ENCODE data around the gene B4GALT1. TPM values are rescaled to one million over a fixed set of nuclear protein-coding genes. Genes with fewer than 3 reads are reported as not detected.

The B4GALT1 gene
- total and polyA plus RNA-seq, 2 experiments from 2014 or later = 74.3 to 140 TPM

DNA sequence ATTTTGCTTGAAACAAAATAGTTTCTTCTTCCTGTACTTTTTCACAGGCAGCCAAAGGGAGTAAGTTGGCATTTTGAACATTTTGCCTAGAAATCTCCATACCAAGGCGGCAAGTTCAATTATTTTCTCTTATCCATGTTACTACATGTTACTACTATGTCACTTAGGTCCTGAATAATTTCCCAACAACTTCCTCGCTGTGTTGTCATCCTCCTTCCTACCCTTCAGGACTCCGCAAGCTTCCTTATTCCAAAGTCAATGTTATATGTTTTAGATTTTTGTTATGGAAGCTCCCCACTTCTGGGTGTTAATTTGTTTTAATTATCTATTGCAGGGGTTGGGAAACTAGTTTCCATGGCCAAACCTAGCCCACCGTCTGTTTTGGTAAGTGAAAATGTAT lies 9.9 kb upstream of the B4GALT1 start:
- no peak overlapping the region for H3K4me2 ChIP-seq (ENCODE audit: unreplicated experiment)
- H3K9me2 ChIP-seq (ENCODE audit: insufficient read depth) = no peaks in the 10 kb centered on the region
- H2AFZ ChIP-seq = no peak overlapping the region
- no peaks in the 10 kb centered on the region for H3K36me3 ChIP-seq (ENCODE audit: low read depth)
- H3K4me1 ChIP-seq (ENCODE audit: insufficient read depth) = peaks cover 28% of the 10 kb centered on the region
- 76 to 84% methylated on average over 4 of the region's 4 CpGs for WGBS, 2 experiments (ENCODE audit: low coverage in 1 of 2, low lambda C conversion rate in 2 of 2, missing lambda C conversion rate in 2 of 2)
- peaks cover 22% of the 10 kb centered on the region for H3F3A ChIP-seq (ENCODE audit: insufficient read depth)
- TF ChIP-seq EZH2phosphoT487 (IDR thresholded peaks at IDR 0.05; ENCODE audit: insufficient read depth, low read depth) = no peak
- TF ChIP-seq EZH2 (IDR thresholded peaks at IDR 0.05; ENCODE audit: insufficient read depth, poor library complexity, severe bottlenecking) = no peak
- in situ Hi-C loops (cut with MboI) = no loop called here
- no peaks in the 10 kb centered on the region for H3K27me3 ChIP-seq (replicated peaks; ENCODE audit: insufficient read depth)
- H4K20me1 ChIP-seq (ENCODE audit: insufficient read depth) = no peaks in the 10 kb centered on the region
- no peak overlapping the region for H3K27ac ChIP-seq
- no peak overlapping the region for H3K4me3 ChIP-seq
- H3K79me2 ChIP-seq (ENCODE audit: insufficient read depth) = no peaks in the 10 kb centered on the region
- DNase-seq = no peak
- no peaks in the 10 kb centered on the region for H3K9me3 ChIP-seq (ENCODE audit: low read depth)
- H3K9ac ChIP-seq = no peak overlapping the region

DNA sequence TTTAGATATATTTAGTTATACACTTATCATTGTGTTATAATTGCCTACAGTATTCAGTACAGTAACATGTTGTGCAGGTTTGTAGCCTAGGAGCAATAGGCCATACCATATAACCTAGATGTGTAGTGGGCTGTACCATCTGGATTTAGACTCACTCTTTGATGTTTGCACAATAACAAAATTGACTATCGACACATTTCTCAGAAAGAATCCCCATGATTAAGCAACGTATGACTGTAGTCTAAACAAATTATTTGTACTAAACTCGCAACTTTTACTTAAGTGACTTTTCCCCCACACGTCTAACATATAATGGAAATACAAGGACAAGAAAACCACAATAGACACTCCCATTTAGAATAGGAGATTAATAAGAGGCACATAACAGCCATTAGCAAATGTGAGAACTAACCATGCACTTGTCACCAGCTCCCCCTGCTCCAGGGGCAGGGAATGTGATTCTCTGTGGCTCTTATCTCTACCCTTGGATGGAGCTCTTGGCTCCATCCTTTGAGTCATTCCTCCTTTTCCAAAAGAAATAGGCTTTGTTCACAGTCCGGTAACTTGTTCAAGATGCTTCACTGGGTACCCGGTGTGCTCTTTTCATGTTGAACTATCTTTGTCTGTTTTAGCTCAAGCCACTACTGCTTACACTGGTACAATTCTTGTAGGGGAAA lies 8.7 kb upstream of the B4GALT1 start:
- no peak overlapping the region for H3K27ac ChIP-seq
- H3K79me2 ChIP-seq (ENCODE audit: insufficient read depth) = no peaks in the 10 kb centered on the region
- H4K20me1 ChIP-seq (ENCODE audit: insufficient read depth) = no peaks in the 10 kb centered on the region
- no peaks in the 10 kb centered on the region for H3K36me3 ChIP-seq (ENCODE audit: low read depth)
- H3K4me3 ChIP-seq = no peak overlapping the region
- H3K4me2 ChIP-seq (ENCODE audit: unreplicated experiment) = no peak overlapping the region
- no peaks in the 10 kb centered on the region for H3K9me3 ChIP-seq (ENCODE audit: low read depth)
- H3K4me1 ChIP-seq (ENCODE audit: insufficient read depth) = peaks cover 18% of the 10 kb centered on the region
- no peak overlapping the region for H3K9ac ChIP-seq
- no peaks in the 10 kb centered on the region for H3K9me2 ChIP-seq (ENCODE audit: insufficient read depth)
- WGBS, 2 experiments (ENCODE audit: low coverage in 1 of 2, low lambda C conversion rate in 2 of 2, missing lambda C conversion rate in 2 of 2) = 79 to 81% methylated on average over 6 of the region's 6 CpGs
- no peak for DNase-seq
- in situ Hi-C loops (cut with MboI) = no loop called here
- no peak overlapping the region for H2AFZ ChIP-seq
- peaks cover 9% of the 10 kb centered on the region for H3F3A ChIP-seq (ENCODE audit: insufficient read depth)
- H3K27me3 ChIP-seq (replicated peaks; ENCODE audit: insufficient read depth) = no peaks in the 10 kb centered on the region
- TF ChIP-seq EZH2 (IDR thresholded peaks at IDR 0.05; ENCODE audit: insufficient read depth, poor library complexity, severe bottlenecking) = no peak

DNA sequence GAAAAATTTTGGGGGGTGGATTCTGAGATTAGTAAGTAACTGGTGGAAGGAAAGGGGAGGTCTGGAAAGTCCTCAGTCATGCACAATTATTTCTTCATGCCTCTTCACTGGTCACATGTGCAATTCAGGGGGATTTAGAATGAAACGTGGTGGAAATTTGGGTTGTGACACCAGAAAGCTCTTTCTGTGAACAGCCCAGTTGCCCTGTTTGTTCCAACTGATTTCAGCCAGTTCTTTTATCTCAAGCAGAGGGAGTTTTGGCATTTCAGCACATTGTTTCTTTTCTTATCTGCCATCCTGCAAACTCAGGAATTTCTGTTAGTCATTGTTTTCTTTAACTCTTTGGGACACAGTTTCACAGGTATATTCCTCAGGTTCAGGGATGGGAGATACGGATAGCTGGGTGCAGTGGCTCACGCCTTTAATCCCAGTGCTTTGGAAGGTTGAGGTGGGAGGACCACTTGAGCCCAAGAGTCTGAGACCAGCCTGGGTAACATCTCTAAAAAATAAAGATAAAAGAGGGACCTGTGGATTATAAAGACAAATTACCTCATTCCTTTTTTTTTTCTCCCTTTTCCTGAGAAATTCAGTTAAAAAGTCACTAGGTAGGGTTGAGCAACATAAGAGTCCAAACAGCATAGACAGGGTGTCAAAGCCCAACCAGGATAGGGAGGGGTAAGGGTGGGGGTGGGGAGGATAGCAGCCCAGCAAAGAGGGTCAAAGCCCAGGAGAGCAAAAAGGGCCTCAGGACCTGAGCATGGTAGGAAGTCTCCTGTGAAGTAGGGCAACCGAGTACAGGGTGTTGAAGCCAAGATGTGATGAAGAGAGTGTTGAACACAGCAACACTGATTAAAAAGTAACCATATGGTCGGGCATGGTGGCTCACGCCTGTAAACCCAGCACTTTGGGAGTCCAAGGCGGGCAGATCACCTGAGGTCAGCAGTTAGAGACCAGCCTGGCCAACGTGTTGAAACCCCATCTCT lies 5.4 kb upstream of the B4GALT1 start:
- in situ Hi-C loops (cut with MboI) = no loop called here
- H3K9me2 ChIP-seq (ENCODE audit: insufficient read depth) = no peaks in the 10 kb centered on the region

DNA sequence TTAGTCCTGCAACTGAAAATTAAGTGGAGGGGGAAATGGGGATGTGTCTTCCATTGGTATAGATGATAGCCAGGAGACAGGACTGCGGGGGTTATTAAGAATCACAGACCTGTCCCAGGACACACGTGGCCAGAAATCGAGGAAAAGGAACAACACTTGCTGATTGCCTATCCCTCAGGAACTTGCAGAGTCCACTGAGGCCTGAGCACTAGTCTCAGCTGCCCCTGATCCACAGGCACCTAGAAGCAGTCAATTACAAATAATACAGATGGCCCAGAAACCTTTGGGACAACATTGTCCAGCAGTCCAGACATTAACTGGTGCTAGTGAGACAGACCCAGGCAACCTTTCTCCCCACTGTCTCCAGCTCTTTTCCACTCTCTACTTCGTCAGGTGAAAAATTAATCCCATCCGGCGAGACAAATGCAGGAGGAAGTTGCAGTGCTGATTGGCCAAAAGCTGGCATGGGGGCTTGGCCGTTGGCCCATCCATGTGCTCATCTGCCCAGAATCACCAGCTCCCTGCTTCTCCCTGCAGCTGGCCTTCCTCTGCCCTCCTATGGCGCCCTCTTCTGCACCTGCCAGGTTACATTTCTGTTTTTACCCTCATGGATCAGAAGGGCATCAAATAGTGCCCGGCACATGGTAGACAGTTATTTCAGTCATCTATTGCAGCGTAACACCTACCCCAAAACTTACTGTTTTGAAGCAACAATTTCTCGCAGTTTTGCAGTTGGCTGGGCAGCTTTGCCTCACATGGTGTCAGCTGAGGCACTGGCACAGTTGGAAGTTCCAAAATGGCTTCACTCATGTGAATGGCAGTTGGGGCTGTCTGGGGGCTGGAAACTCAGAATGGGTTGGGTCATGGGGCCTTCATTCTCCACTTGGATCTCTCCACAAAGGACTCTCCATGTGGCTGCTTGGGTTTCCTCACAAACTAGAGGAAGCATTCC lies 3.6 kb upstream of the B4GALT1 start:
- peak; percentile 43 for DNase-seq
- no peak overlapping the region for H2AFZ ChIP-seq

More for the DNA sequence above, 5.4 kb upstream of the B4GALT1 start:
- Histone ChIP-seq H2AFZ (no peak overlapping the region), H3K4me2 (ENCODE audit: unreplicated experiment) (no peak overlapping the region), H3K4me1 (ENCODE audit: insufficient read depth) (peaks cover 19% of the 10 kb centered on the region), H3K9ac (no peak overlapping the region), H3K27me3 (replicated peaks; ENCODE audit: insufficient read depth) (no peaks in the 10 kb centered on the region), H3K27ac (0 out of 2 replicates have a peak overlapping the region, but pooled peaks have one; percentile 14), H3K9me3 (ENCODE audit: low read depth) (no peaks in the 10 kb centered on the region), H4K20me1 (ENCODE audit: insufficient read depth) (no peaks in the 10 kb centered on the region), H3F3A (ENCODE audit: insufficient read depth) (peaks cover 6% of the 10 kb centered on the region; the same call in 1 of the 2 replicates), H3K4me3 (no peak overlapping the region), H3K79me2 (ENCODE audit: insufficient read depth) (no peaks in the 10 kb centered on the region), H3K36me3 (ENCODE audit: low read depth) (no peaks in the 10 kb centered on the region)
- TF ChIP-seq EZH2phosphoT487 (IDR thresholded peaks at IDR 0.05; ENCODE audit: insufficient read depth, low read depth) (no peak), EZH2 (IDR thresholded peaks at IDR 0.05; ENCODE audit: insufficient read depth, poor library complexity, severe bottlenecking) (no peak)
- DNase-seq = peak; percentile 34
- 77 to 86% methylated on average over 8 of the region's 8 CpGs for WGBS, 2 experiments (ENCODE audit: low coverage in 1 of 2, low lambda C conversion rate in 2 of 2, missing lambda C conversion rate in 2 of 2)

More for the DNA sequence above, 3.6 kb upstream of the B4GALT1 start:
- TF ChIP-seq EZH2phosphoT487 (IDR thresholded peaks at IDR 0.05; ENCODE audit: insufficient read depth, low read depth) (no peak), EZH2 (IDR thresholded peaks at IDR 0.05; ENCODE audit: insufficient read depth, poor library complexity, severe bottlenecking) (no peak)
- Histone ChIP-seq H3K27ac (no peak overlapping the region), H3K36me3 (ENCODE audit: low read depth) (no peaks in the 10 kb centered on the region), H3K4me3 (no peak overlapping the region), H3K27me3 (replicated peaks; ENCODE audit: insufficient read depth) (no peaks in the 10 kb centered on the region), H3K9me3 (ENCODE audit: low read depth) (no peaks in the 10 kb centered on the region), H3F3A (ENCODE audit: insufficient read depth) (peaks cover 14% of the 10 kb centered on the region), H4K20me1 (ENCODE audit: insufficient read depth) (no peaks in the 10 kb centered on the region), H3K9ac (no peak overlapping the region), H3K9me2 (ENCODE audit: insufficient read depth) (no peaks in the 10 kb centered on the region), H3K4me1 (ENCODE audit: insufficient read depth) (peaks cover 19% of the 10 kb centered on the region), H3K79me2 (ENCODE audit: insufficient read depth) (peaks cover 13% of the 10 kb centered on the region), H3K4me2 (ENCODE audit: unreplicated experiment) (no peak overlapping the region)
- in situ Hi-C loops (cut with MboI) = no loop called here
- 73% methylated on average over 10 to 11 of the region's 11 CpGs for WGBS, 2 experiments (ENCODE audit: low coverage in 1 of 2, low lambda C conversion rate in 2 of 2, missing lambda C conversion rate in 2 of 2)
